22Rv1 (cell line): Measurements from ENCODE around the gene PELI1.

ENCODE experiments used
- CTCF ChIP-seq: fragments of 450-650 bp; IDR thresholded peaks from 2 replicates; pipeline ENCODE4 v1.5.1; 2017; ENCODE audit warnings: mild to moderate bottlenecking
- ZFX ChIP-seq: fragments of 450-650 bp; IDR thresholded peaks from 2 replicates; pipeline ENCODE4 v1.6.1; 2017; ENCODE audit warnings: antibody characterized with exemption, borderline replicate concordance

GRCh38 chr2:64166212-64166611, 22.0 kb upstream of the PELI1 start:
- TF ChIP-seq CTCF, result no peak
- no peak for TF ChIP-seq ZFX
